ENCODE results near the gene IDH3B. TPM values are rescaled to one million over a fixed set of nuclear protein-coding genes. Genes with fewer than 3 reads are reported as not detected.

The IDH3B gene
- total and polyA plus RNA-seq, 4 donors = 51.4 to 104 (median 59.2) TPM

- Histone ChIP-seq H3K27ac (ENCODE audit: low read depth in 1 of 2, low read length in 2 of 2) (no peak overlapping the region), H3K27me3 (ENCODE audit: control insufficient read depth in 1 of 2, insufficient read depth in 2 of 2, low read length in 1 of 2) (peaks cover 0 to 2% of the 10 kb centered on the region in 2 donors), H3K9me3 (ENCODE audit: control insufficient read depth, low read length) (no peaks in the 10 kb centered on the region), H3K4me1 (ENCODE audit: control insufficient read depth in 1 of 2, insufficient read depth in 2 of 2, low read length in 2 of 2) (no peaks in the 10 kb centered on the region), H3K36me3 (ENCODE audit: control insufficient read depth in 1 of 2, insufficient read depth in 2 of 2, low read length in 1 of 2) (peaks cover 0 to 20% of the 10 kb centered on the region in 2 donors), H3K4me3 (ENCODE audit: low read length in 2 of 2) (no peak overlapping the region)
- DNase-seq (no peak), ATAC-seq (ENCODE audit: low FRiP score) (no peak)
- intact Hi-C loops (cut with DNase I) = loop anchor here (10.0 kb wide), 2 partner anchors 182 to 1332 kb away; partner anchors contain the start of genes SDCBP2 (in 1 of the 2) and SNRPB (in 1 of the 2)
- WGBS, 2 donors = 88 to 91% methylated on average over 12 of the region's 12 CpGs
Measured at GRCh38 chr20:2656471-2657117, 7.4 kb downstream of the IDH3B start.

DNA sequence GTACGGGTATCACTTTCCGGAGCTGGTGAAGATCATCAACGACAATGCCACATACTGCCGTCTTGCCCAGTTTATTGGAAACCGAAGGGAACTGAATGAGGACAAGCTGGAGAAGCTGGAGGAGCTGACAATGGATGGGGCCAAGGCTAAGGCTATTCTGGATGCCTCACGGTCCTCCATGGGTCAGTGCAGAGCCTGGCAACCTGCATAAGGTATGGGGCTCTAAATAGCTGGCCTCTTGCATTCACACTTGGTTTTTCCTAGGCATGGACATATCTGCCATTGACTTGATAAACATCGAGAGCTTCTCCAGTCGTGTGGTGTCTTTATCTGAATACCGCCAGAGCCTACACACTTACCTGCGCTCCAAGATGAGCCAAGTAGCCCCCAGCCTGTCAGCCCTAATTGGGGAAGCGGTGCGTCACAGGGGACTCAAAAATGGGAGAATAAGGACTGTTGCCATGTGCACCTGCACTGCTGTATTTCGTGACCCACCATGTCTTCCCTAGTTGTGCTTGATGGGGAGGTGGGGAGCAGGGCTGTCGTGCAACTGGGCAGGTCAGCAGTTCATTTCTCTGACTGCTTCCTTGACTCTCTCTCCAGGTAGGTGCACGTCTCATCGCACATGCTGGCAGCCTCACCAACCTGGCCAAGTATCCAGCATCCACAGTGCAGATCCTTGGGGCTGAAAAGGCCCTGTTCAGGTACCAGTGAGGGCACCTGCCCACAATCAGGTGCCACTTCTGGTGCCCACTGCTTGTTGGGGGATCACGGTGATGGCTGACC is 8.5 kb downstream of the IDH3B start:
- WGBS, 2 donors = 91 to 92% methylated on average over 17 of the region's 17 CpGs
- Histone ChIP-seq H3K27ac (ENCODE audit: low read depth in 1 of 2, low read length in 2 of 2) (no peak overlapping the region), H3K27me3 (ENCODE audit: control insufficient read depth in 1 of 2, insufficient read depth in 2 of 2, low read length in 1 of 2) (peaks cover 0 to 2% of the 10 kb centered on the region in 2 donors), H3K9me3 (ENCODE audit: control insufficient read depth, low read length) (no peaks in the 10 kb centered on the region), H3K4me1 (ENCODE audit: control insufficient read depth in 1 of 2, insufficient read depth in 2 of 2, low read length in 2 of 2) (no peaks in the 10 kb centered on the region), H3K4me3 (ENCODE audit: low read length in 2 of 2) (no peak overlapping the region), H3K36me3 (ENCODE audit: control insufficient read depth in 1 of 2, insufficient read depth in 2 of 2, low read length in 1 of 2) (peaks cover 0 to 18% of the 10 kb centered on the region in 2 donors)
- ATAC-seq (ENCODE audit: low FRiP score) = no peak
- no peak for DNase-seq
- intact Hi-C loops (cut with DNase I) = loop anchor here (10.0 kb wide), 2 partner anchors 181 to 1331 kb away; partner anchors contain the start of genes SDCBP2 (in 1 of the 2) and SNRPB (in 1 of the 2)

DNA sequence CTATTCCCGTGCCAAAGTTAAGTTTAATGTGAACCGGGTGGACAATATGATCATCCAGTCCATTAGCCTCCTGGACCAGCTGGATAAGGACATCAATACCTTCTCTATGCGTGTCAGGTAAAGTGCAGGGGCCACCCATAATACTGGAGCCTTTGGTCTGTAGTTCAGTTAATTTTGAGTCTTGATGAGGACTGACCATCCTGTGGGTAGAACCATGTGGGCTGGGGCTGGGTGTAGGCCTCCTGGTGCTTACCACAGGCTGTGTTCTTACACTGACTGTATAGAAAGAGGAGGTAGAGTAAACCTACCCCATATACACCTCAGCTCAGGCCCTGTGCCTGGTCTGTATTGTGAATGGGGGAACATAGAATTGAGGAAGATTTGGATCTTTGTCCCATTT is 9.2 kb downstream of the IDH3B start:
- no peak overlapping the region for H3K4me3 ChIP-seq (ENCODE audit: low read length in 2 of 2)
- no peak for ATAC-seq (ENCODE audit: low FRiP score)
- H3K4me1 ChIP-seq (ENCODE audit: control insufficient read depth in 1 of 2, insufficient read depth in 2 of 2, low read length in 2 of 2) = no peaks in the 10 kb centered on the region
- H3K27me3 ChIP-seq (ENCODE audit: control insufficient read depth in 1 of 2, insufficient read depth in 2 of 2, low read length in 1 of 2) = peaks cover 0 to 2% of the 10 kb centered on the region in 2 donors
- 89 to 94% methylated on average over 3 of the region's 3 CpGs for WGBS, 2 donors
- H3K9me3 ChIP-seq (ENCODE audit: control insufficient read depth, low read length) = no peaks in the 10 kb centered on the region
- intact Hi-C loops (cut with DNase I) = loop anchor here (5.0 to 10.0 kb wide), 3 partner anchors 128 to 1330 kb away; partner anchors contain the start of genes SDCBP2 (in 1 of the 2) and SNRPB (in 1 of the 2)
- no peak for DNase-seq
- H3K27ac ChIP-seq (ENCODE audit: low read depth in 1 of 2, low read length in 2 of 2) = no peak overlapping the region
- H3K36me3 ChIP-seq (ENCODE audit: control insufficient read depth in 1 of 2, insufficient read depth in 2 of 2, low read length in 1 of 2) = peaks cover 0 to 15% of the 10 kb centered on the region in 2 donors

GRCh38 chr20:2654384-2654822 is 9.6 kb downstream of the IDH3B start:
- 84 to 91% methylated on average over 9 of the region's 9 CpGs for WGBS, 2 donors
- Histone ChIP-seq H3K27ac (ENCODE audit: low read depth in 1 of 2, low read length in 2 of 2) (no peak overlapping the region), H3K9me3 (ENCODE audit: control insufficient read depth, low read length) (no peaks in the 10 kb centered on the region), H3K27me3 (ENCODE audit: control insufficient read depth in 1 of 2, insufficient read depth in 2 of 2, low read length in 1 of 2) (peaks cover 0 to 2% of the 10 kb centered on the region in 2 donors), H3K4me3 (ENCODE audit: low read length in 2 of 2) (no peak overlapping the region), H3K4me1 (ENCODE audit: control insufficient read depth in 1 of 2, insufficient read depth in 2 of 2, low read length in 2 of 2) (no peaks in the 10 kb centered on the region), H3K36me3 (ENCODE audit: control insufficient read depth in 1 of 2, insufficient read depth in 2 of 2, low read length in 1 of 2) (peaks cover 0 to 15% of the 10 kb centered on the region in 2 donors)
- intact Hi-C loops (cut with DNase I) = loop anchor here (5.0 to 10.0 kb wide), 3 partner anchors 127 to 1330 kb away; partner anchors contain the start of genes SDCBP2 (in 1 of the 2) and SNRPB (in 1 of the 2)
- no peak for DNase-seq
- no peak for ATAC-seq (ENCODE audit: low FRiP score)

DNA sequence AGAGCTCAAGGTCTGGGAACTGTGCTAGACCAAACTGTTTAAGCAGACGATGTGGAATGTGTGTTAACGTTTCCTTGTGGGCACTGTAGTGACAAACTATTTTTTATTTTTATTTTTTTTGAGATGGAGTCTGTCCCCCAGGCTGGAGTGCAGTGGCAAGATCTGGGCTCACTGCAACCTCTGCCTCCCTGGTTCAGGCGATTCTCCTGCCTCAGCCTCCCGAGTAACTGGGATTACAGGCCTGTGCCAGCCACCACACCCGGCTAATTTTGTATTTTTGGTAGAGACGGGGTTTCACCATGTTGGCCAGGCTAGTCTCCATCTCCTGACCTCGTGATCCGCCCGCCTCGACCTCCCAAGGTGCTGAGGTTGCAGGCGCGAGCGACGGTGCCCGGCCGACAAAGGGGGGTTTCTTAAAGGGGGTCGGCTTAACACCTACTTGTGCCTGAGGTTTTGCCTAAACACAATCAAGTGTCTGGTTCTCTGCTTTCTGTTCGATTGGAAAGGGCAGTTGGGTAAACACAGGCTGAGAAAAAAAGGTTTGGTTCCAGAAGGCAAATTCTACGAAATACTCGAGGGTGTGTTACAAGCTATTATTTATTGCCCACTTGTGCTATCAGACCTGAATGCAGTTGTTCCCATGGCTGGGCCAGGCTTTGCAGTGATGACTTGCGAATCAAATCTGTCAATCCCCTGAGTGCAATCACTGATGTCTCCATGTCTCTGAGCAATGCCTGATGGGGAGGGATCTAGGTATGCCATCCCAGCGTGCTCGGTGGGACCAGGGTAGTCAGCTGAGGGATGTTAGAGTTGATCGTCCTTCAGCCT is 10.2 kb downstream of the IDH3B start:
- ATAC-seq (ENCODE audit: low FRiP score) = no peak
- Histone ChIP-seq H3K27ac (ENCODE audit: low read depth in 1 of 2, low read length in 2 of 2) (no peak overlapping the region), H3K9me3 (ENCODE audit: control insufficient read depth, low read length) (no peaks in the 10 kb centered on the region), H3K4me3 (ENCODE audit: low read length in 2 of 2) (peak overlapping the region; percentile 20 to 60), H3K27me3 (ENCODE audit: control insufficient read depth in 1 of 2, insufficient read depth in 2 of 2, low read length in 1 of 2) (peaks cover 0 to 2% of the 10 kb centered on the region in 2 donors), H3K4me1 (ENCODE audit: control insufficient read depth in 1 of 2, insufficient read depth in 2 of 2, low read length in 2 of 2) (no peaks in the 10 kb centered on the region), H3K36me3 (ENCODE audit: control insufficient read depth in 1 of 2, insufficient read depth in 2 of 2, low read length in 1 of 2) (peaks cover 0 to 14% of the 10 kb centered on the region in 2 donors)
- WGBS, 2 donors = 38 to 39% methylated on average over 24 of the region's 24 CpGs
- no peak for DNase-seq
- intact Hi-C loops (cut with DNase I) = loop anchor here (1.0 to 10.0 kb wide), 4 partner anchors 11 to 1329 kb away; partner anchors contain the start of genes IDH3B (in 1 of the 2), SDCBP2 (in 1 of the 2) and SNRPB (in 1 of the 2)

DNA sequence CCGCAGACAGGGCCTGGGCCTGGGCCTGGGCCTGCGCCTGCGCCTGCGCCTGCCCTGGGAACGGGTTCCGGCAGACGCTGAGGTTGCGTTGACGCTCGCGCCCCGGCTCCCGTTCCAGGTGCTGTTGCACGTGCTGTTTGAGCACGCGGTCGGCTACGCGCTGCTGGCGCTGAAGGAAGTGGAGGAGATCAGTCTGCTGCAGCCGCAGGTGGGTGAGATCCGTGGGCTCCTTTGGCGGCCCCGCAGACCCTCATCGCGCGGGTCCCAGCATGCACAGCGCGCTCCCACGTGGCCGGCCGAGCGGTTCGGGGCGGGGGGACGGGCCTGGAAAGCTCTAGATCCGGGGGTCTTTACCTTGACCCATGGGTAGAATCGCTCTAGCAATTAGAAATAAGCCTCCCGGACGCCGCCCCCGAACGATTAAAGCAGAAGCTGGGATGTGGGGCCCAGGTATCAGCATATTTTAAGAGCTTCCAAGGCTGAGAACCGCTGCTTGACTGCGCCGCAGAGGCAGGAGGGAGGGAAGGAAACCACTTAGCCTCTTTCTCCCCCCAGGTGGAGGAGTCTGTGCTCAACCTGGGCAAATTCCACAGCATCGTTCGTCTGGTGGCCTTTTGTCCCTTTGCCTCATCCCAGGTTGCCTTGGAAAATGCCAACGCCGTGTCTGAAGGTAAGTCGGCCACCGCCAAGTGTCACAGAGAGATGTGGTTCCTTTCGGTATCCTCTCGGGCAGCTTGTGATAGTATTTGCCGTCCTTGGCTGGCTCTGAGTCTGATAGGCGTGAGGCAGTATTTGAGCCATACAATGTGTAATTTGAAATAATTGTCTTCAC is 11.1 kb downstream of the IDH3B start:
- Histone ChIP-seq H3K4me3 (ENCODE audit: low read length in 2 of 2) (peak overlapping the region; percentile 20 to 60), H3K36me3 (ENCODE audit: control insufficient read depth in 1 of 2, insufficient read depth in 2 of 2, low read length in 1 of 2) (peaks cover 0 to 9% of the 10 kb centered on the region in 2 donors), H3K4me1 (ENCODE audit: control insufficient read depth in 1 of 2, insufficient read depth in 2 of 2, low read length in 2 of 2) (no peaks in the 10 kb centered on the region), H3K9me3 (ENCODE audit: control insufficient read depth, low read length) (no peaks in the 10 kb centered on the region), H3K27me3 (ENCODE audit: control insufficient read depth in 1 of 2, insufficient read depth in 2 of 2, low read length in 1 of 2) (peaks cover 0 to 2% of the 10 kb centered on the region in 2 donors), H3K27ac (ENCODE audit: low read depth in 1 of 2, low read length in 2 of 2) (peak overlapping the region in 1 of 2 donors; percentile 67)
- DNase-seq = peak in 1 of 2 donors; percentile 63
- peak; percentile 83 for ATAC-seq (ENCODE audit: low FRiP score)
- WGBS, 2 donors = 0% methylated on average over 55 to 56 of the region's 56 CpGs
- intact Hi-C loops (cut with DNase I) = loop anchor here (1.0 to 10.0 kb wide), 4 partner anchors 11 to 1328 kb away; partner anchors contain the start of genes IDH3B (in 1 of the 2), SDCBP2 (in 1 of the 2) and SNRPB (in 1 of the 2)

DNA sequence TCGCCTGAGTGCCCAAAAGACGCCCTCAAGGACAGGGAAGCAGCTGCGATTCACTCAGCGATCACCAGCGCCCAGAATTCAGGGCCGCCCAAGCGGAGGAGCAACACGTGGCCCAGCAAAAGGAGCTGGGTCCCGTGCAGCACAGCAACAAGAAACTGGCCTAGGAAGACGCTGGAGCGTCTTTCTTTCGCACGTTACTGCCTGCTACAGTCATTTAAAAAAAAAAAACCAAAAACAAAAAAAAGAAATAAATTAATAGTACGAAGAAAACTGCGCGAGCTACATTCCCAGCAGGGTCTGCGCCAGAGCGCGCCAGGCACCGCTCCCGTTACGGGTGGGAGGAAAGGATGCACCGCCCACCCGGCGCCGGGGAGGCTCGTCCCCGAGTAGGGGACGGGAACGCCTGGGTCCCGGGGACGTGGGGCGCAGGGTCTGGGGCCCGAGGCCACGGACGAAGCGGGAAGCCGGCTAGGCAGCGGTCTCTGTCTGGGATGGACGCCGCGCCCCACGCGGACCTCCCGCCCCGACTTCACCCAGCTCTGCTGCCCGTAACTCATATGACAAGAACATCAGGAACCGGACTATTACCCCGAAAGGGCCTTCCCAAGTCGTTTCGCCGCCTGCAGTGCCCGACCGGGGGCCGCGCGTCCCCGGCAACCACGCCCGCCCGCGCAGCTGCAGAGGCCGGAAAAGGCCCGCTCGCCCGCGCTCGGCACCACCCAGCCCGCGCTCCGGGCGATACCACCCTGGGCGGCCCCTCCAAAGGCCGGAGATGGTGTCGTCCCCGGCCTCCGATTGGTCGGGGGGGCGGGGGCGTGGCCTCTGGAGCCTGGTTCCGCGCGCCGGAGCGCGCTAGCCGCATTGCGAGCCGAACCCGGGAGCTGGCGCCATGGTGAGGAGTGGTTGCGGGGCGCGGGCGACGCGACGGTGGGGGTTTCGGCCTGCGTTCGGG is 12.0 kb downstream of the IDH3B start, which contains the start of gene NOP56:
TSS of gene NOP56 (plus strand) at position 861 of the 952 bp plus-strand sequence. CDS start at position 890, 29 bp downstream.
- Histone ChIP-seq H3K4me3 (ENCODE audit: low read length in 2 of 2) (peak within 1 kb of the TSS; percentile 88 to 91), H3K27me3 (ENCODE audit: control insufficient read depth in 1 of 2, insufficient read depth in 2 of 2, low read length in 1 of 2) (peaks cover 0 to 2% of the 10 kb centered on the region in 2 donors), H3K27ac (ENCODE audit: low read depth in 1 of 2, low read length in 2 of 2) (peak within 1 kb of the TSS; percentile 91 to 92), H3K4me1 (ENCODE audit: control insufficient read depth in 1 of 2, insufficient read depth in 2 of 2, low read length in 2 of 2) (no peaks in the 10 kb centered on the region), H3K9me3 (ENCODE audit: control insufficient read depth, low read length) (no peaks in the 10 kb centered on the region), H3K36me3 (ENCODE audit: control insufficient read depth in 1 of 2, insufficient read depth in 2 of 2, low read length in 1 of 2) (peaks cover 0 to 9% of the 10 kb centered on the region in 2 donors)
- ATAC-seq (ENCODE audit: low FRiP score) (peak; percentile 98), DNase-seq (peak; percentile 94 to 96)
- intact Hi-C loops (cut with DNase I) = loop anchor here (5.0 to 10.0 kb wide), 3 partner anchors 125 to 1327 kb away; partner anchors contain the start of genes SDCBP2 (in 1 of the 2) and SNRPB (in 1 of the 2)
- WGBS, 2 donors = 0% methylated on average over 87 to 101 of the region's 101 CpGs

Measured in aorta (tissue), 5 donors.